ENCODE data around the gene SZRD1.

DNA sequence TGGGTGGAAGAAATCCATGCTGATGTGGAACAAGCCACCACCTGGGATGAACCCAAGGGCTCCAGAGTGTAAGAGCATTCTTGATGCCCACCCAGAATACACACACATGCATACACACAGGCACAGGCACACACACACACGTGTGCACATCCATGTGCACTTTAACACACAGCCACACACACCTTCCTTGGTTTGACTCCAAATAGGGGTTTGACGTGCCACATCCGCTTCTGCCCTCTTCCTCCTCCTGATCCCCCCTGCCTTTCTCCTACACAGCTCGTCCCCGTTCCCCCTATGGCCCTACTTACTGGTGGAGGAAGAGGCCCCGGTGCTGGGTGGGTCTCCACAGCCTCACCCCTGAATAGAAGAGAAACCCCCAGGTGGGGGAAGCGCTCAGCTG lies 54.2 kb downstream of the SZRD1 start:
- TF ChIP-seq, protein P1, sequence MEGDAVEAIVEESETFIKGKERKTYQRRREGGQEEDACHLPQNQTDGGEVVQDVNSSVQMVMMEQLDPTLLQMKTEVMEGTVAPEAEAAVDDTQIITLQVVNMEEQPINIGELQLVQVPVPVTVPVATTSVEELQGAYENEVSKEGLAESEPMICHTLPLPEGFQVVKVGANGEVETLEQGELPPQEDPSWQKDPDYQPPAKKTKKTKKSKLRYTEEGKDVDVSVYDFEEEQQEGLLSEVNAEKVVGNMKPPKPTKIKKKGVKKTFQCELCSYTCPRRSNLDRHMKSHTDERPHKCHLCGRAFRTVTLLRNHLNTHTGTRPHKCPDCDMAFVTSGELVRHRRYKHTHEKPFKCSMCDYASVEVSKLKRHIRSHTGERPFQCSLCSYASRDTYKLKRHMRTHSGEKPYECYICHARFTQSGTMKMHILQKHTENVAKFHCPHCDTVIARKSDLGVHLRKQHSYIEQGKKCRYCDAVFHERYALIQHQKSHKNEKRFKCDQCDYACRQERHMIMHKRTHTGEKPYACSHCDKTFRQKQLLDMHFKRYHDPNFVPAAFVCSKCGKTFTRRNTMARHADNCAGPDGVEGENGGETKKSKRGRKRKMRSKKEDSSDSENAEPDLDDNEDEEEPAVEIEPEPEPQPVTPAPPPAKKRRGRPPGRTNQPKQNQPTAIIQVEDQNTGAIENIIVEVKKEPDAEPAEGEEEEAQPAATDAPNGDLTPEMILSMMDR (IDR thresholded peaks at IDR 0.05; ENCODE audit: low read length) = no peak
- no peak for TF ChIP-seq EZH2phosphoT487 (IDR thresholded peaks at IDR 0.05; ENCODE audit: low read length)

All from MM.1S (cell line).